ENCODE data around the gene C6orf132.
"Not testable (repeated sequence)": the region's sequence is repeated elsewhere in the genome, so short reads cannot be mapped to it uniquely, and the experiment has no call there.

The C6orf132 gene

GRCh38 chr6:42158631-42159030 is 16.2 kb upstream of the C6orf132 start:
- no peak for DNase-seq

GRCh38 chr6:42158011-42158410 is 15.6 kb upstream of the C6orf132 start:
- no peak for DNase-seq

- no peak for DNase-seq
Measured at GRCh38 chr6:42156638-42157037, 14.2 kb upstream of the C6orf132 start.

GRCh38 chr6:42155293-42155692 is 12.9 kb upstream of the C6orf132 start:
- DNase-seq = no peak

- no peak for DNase-seq
Measured at GRCh38 chr6:42154461-42155209, 12.2 kb upstream of the C6orf132 start.

GRCh38 chr6:42153921-42154320 is 11.5 kb upstream of the C6orf132 start:
- no peak for DNase-seq

GRCh38 chr6:42152528-42153213 is 10.3 kb upstream of the C6orf132 start:
- not testable (repeated sequence) for DNase-seq

- DNase-seq = no peak
Measured at GRCh38 chr6:42152024-42152423, 9.6 kb upstream of the C6orf132 start.

DNA sequence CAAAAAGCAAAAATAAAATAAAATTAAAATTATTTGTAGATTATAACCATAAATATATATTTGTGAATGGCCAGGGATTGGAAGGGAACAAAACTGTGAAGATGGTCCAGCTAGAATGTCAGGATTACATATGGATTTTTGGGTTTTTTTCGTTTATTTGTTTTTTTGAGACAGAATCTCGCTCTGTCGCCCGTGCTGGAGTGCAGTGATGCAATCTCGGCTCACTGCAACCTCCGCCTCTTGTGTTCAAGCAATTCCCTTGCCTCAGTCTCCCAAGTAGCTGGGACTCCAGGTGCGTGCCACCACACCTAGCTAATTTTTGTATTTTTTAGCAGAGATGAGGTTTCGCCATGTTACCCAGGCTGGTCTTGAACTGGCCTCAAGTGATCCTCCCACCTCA is 7.8 kb upstream of the C6orf132 start:
- DNase-seq = no peak

- no peak for DNase-seq
Measured at GRCh38 chr6:42148058-42148457, 5.6 kb upstream of the C6orf132 start.

- no peak for DNase-seq
Measured at GRCh38 chr6:42147138-42147562, 4.7 kb upstream of the C6orf132 start.

DNA sequence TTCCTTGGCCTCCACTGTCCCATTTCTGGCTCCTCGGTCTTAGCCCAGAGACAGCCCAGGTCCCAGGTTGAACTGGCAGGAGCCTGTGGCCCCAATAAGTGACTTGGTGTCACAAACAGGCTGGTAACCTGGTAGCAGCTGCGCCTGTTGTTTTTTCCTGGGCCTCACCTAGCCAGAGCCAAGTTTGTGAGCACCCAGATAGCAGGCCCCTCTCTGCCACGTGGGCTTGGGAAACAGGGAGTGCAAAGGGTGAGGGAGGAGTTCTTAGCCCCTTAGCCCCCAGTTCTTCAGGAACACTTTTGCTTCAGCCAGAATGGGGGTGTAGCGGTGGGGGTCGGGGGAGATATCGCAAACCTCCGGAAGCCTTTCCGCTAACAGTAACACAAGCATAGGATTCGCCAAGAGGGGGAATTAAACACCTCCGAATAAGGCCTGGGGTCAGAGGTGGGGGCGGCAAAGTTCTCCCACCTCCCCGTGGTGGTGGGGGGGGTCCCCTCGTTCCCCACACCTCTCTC is 760 bp downstream of the C6orf132 start:
- no peak for DNase-seq

- DNase-seq = no peak
Measured at GRCh38 chr6:42140756-42141602, 1.4 kb downstream of the C6orf132 start.

DNA sequence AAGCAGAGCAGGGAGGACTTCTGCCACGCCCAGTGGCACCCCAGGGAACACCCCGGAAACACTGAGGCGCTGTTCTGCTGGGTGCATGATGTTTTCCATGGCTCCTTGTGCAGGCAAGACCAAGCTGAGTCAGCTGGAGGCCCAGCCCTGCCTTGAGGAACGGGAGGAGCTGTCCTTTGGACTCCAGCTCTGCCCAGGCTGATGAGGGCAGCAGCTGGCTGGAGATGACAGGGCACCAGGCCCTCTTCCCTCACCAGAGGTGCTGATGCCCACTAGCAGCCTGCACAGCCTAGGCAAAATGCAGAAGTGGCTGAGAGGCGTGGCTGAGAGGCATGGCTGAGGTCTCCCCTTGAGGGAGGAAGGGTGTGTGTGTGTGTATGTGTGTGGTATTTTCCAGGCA is 2.4 kb downstream of the C6orf132 start:
- DNase-seq = no peak

GRCh38 chr6:42138630-42139619 is 3.5 kb downstream of the C6orf132 start:
- no peak for DNase-seq

DNA sequence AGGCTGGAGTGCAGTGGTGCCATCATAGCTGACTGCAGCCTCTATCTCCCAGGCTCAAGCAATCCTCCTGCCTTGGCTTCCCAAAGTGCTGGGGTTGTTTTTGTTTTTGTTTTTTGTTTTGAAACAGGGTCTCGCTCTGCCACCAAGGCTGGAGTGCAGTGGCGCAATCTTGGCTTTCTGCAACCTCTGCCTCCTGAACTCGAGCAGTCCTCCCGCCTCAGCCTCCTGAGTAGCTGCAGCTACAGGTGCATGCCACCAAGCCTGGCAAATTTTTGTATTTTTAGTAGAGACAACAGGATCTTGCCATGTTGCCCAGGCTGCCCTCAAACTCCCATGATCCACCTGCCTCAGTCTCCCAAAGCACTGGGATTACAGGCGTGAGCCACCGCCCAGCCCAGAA is 4.2 kb downstream of the C6orf132 start:
- no peak for DNase-seq

DNA sequence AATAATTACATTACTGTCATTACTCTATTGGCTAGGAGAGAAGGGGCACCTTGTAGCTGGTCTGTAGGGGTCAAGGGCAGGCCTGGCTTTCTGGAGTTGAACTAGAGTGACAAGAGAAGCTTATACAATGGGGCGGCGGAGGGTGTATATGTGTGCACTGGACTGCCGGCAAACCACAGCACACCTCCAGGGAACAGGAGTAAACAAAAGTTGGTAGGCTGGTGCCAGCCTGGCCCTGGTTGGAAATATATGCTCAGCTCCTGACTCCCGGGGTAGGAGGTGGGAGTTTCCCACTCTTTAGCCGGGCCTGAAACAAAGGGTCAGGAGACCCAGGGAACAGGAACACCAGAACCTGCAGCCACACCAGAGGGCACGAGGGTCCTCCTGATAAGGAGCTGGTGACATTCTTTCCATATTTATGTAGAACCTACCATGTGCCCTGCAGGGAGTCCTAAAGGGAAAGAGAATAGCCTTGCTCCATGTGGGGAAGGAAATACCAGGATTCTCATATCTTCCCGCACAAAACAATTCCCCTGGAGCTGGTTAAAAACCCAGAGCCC is 5.1 kb downstream of the C6orf132 start:
- no peak for DNase-seq

DNA sequence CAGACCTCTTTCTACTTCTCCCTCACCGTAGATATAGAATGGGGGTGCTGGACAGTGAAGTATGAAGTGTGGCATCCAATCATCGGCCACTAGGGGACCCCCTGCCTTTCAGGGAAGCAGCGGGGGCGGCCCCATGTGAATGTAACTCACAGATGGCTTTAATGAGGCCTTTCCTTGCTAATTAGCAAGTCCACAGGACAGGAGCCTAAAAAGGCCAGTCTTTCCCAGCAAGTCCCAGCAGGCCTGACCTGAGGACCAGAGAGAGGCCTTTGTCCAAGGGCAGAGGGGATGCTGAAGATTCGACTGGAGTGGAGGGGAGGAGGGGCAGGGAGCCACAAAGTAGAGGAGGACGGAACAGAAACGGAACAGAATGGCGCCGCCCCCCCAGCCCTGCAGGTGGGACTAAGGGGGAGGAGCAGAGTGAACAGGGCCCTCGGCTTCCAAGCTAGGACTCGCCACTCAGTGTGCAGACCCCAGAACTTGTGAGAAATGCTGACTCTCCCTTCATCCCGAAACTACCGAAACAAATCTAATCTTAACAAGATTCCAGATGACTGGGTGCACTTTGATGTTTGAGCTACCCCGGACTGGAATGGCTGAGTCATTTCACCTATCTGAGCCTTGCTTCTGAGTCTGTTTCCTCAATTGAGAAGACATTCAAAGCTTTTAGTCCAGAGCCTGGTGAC is 5.8 kb downstream of the C6orf132 start:
- no peak for DNase-seq

DNA sequence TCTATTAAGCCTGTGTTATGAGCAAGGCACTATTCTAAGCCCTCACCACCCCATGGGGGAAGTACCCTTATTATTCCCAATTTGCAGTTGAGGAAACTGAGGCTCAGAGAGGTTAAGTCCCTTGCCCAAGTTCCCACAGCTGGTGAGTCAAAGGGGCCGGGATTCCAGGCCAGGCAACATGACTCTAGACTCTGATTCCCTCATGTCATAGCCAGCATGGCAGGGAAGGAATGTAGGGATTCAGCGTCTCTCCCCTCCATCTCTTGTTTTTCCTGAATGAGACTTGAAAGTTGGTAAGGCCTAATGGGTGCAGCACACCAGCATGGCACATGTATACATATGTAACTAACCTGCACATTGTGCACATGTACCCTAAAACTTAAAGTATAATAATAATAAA is 6.7 kb downstream of the C6orf132 start:
- DNase-seq = no peak

GRCh38 chr6:42135161-42135560 is 7.3 kb downstream of the C6orf132 start:
- no peak for DNase-seq

- no peak for DNase-seq
Measured at GRCh38 chr6:42133926-42134325, 8.5 kb downstream of the C6orf132 start.
